GM12875 (cell line): ENCODE measurements around the gene SGSM2.

ENCODE experiments used
- H3K4me3 ChIP-seq: one replicate; pipeline ENCODE4 v1.5.1; 2011; ENCODE audit warnings: low read depth, low read length, control low read depth
- CTCF ChIP-seq: IDR thresholded peaks from 2 replicates; pipeline ENCODE4 v1.5.1; 2011; ENCODE audit warnings: low read depth, mild to moderate bottlenecking, control low read depth, inconsistent platforms, low read length, moderate library complexity, borderline replicate concordance; ENCODE audit not compliant: insufficient read depth

The SGSM2 gene

GRCh38 chr17:2420176-2420575 lies 82.9 kb downstream of the SGSM2 start:
- TF ChIP-seq CTCF, result no peak
- no peak overlapping the region for H3K4me3 ChIP-seq

- no peak for TF ChIP-seq CTCF
- no peak overlapping the region for H3K4me3 ChIP-seq
Measured at GRCh38 chr17:2421315-2422147, 84.2 kb downstream of the SGSM2 start.

GRCh38 chr17:2423271-2423670 lies 86.0 kb downstream of the SGSM2 start:
- H3K4me3 ChIP-seq, result no peak overlapping the region
- TF ChIP-seq CTCF, result no peak

- H3K4me3 ChIP-seq, result no peak overlapping the region
- TF ChIP-seq CTCF, result no peak
Measured at GRCh38 chr17:2427215-2427614, 89.9 kb downstream of the SGSM2 start.

- no peak for TF ChIP-seq CTCF
- no peak overlapping the region for H3K4me3 ChIP-seq
Measured at GRCh38 chr17:2427910-2428309, 90.6 kb downstream of the SGSM2 start.
